Osteoblast (primary cell): Measurements from ENCODE around the gene NR0B2. TPM values are rescaled to one million over a fixed set of nuclear protein-coding genes. Genes with fewer than 3 reads are reported as not detected.

Experiments used
- DNase-seq: peaks from one replicate; pipeline ENCODE4 v3.0.0; 2011; ENCODE audit warnings: low spot score, mixed read lengths; ENCODE audit not compliant: insufficient read length; ENCODE audit errors: missing footprints
- H2AFZ ChIP-seq: 2 replicates; pipeline ENCODE4 v1.6.0; 2011; ENCODE audit warnings: mild to moderate bottlenecking, low read length
- H3K27ac ChIP-seq: 2 replicates; pipeline ENCODE4 v1.5.1; 2011; ENCODE audit warnings: mild to moderate bottlenecking, low read depth, low read length, moderate library complexity
- H3K27me3 ChIP-seq: 2 replicates; pipeline ENCODE4 v1.6.0; 2012; ENCODE audit warnings: mild to moderate bottlenecking, control low read depth, inconsistent platforms, low read length, moderate library complexity; ENCODE audit not compliant: insufficient read depth
- H3K36me3 ChIP-seq: 2 replicates; pipeline ENCODE4 v1.5.1; 2011; ENCODE audit warnings: mild to moderate bottlenecking, low read length, control low read depth, moderate library complexity; ENCODE audit not compliant: insufficient read depth
- H3K4me1 ChIP-seq: 2 replicates; pipeline ENCODE4 v1.5.1; 2011; ENCODE audit warnings: mild to moderate bottlenecking, low read length, control low read depth, moderate library complexity; ENCODE audit not compliant: insufficient read depth
- H3K4me2 ChIP-seq: 2 replicates; pipeline ENCODE4 v1.6.0; 2011; ENCODE audit warnings: mild to moderate bottlenecking, low read length; ENCODE audit not compliant: insufficient read depth
- H3K4me3 ChIP-seq: fragments of 200-600 bp; sonication (generic); 3 replicates; pipeline ENCODE4 v1.5.1; 2012; ENCODE audit warnings: mild to moderate bottlenecking, low read length, inconsistent platforms; ENCODE audit not compliant: insufficient read depth
- H3K79me2 ChIP-seq: 2 replicates; pipeline ENCODE4 v1.6.0; 2012; ENCODE audit warnings: mild to moderate bottlenecking, low read length, control low read depth, inconsistent platforms; ENCODE audit not compliant: insufficient read depth
- H3K9me3 ChIP-seq: 2 replicates; pipeline ENCODE4 v1.5.1; 2011; ENCODE audit warnings: low read depth, low read length, control low read depth
- H4K20me1 ChIP-seq: 2 replicates; pipeline ENCODE4 v1.6.0; 2012; ENCODE audit warnings: mild to moderate bottlenecking, low read length, control low read depth; ENCODE audit not compliant: insufficient read depth
- total RNA-seq: library from RNA; depleted of rRNA; stranded (reverse); fragments of >200 nt; gene quantifications from 2 replicates; pipeline ENCODE4 v1.2.3, GENCODE V29; 2012
- TF ChIP-seq, protein P1 (sequence below): IDR thresholded peaks from 2 replicates; pipeline ENCODE4 v1.5.1; 2011; ENCODE audit warnings: mild to moderate bottlenecking, low read depth, low read length, moderate library complexity; ENCODE audit errors: extremely low read depth

Gene NR0B2
- total RNA-seq, 1 donor: not detected

DNA sequence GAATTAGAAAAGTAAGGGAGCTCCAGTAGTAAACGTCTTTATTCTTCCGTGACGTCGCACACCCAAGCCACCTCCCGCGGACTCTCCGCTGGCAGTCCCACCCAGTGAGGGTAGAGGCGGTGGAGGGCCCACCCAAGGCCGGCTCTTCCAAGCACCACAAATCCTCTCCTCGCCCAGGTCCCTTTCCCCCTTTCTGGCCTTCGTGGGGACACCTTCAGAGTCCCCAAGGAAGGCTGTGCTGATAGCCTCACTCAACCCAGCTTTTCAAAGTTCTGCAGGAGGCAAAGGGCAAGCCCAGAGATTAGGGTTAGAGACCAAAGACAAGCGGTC is 23.3 kb downstream of the NR0B2 start:
- Histone ChIP-seq H3K4me2 (peak overlapping the region; percentile 91), H3K36me3 (peaks cover 52% of the 10 kb centered on the region), H3K79me2 (peaks cover 40% of the 10 kb centered on the region), H3K4me3 (peak overlapping the region; percentile 93), H2AFZ (peak overlapping the region; percentile 69), H4K20me1 (peaks cover 20% of the 10 kb centered on the region), H3K27me3 (no peaks in the 10 kb centered on the region), H3K4me1 (peaks cover 10% of the 10 kb centered on the region), H3K9me3 (no peaks in the 10 kb centered on the region), H3K27ac (peak overlapping the region; percentile 88)
- TF ChIP-seq, protein P1, sequence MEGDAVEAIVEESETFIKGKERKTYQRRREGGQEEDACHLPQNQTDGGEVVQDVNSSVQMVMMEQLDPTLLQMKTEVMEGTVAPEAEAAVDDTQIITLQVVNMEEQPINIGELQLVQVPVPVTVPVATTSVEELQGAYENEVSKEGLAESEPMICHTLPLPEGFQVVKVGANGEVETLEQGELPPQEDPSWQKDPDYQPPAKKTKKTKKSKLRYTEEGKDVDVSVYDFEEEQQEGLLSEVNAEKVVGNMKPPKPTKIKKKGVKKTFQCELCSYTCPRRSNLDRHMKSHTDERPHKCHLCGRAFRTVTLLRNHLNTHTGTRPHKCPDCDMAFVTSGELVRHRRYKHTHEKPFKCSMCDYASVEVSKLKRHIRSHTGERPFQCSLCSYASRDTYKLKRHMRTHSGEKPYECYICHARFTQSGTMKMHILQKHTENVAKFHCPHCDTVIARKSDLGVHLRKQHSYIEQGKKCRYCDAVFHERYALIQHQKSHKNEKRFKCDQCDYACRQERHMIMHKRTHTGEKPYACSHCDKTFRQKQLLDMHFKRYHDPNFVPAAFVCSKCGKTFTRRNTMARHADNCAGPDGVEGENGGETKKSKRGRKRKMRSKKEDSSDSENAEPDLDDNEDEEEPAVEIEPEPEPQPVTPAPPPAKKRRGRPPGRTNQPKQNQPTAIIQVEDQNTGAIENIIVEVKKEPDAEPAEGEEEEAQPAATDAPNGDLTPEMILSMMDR: no peak
- no peak for DNase-seq

- peak within 1 kb of the TSS; percentile 93 for H3K4me3 ChIP-seq
- H3K9me3 ChIP-seq: no peaks in the 10 kb centered on the region
- no peaks in the 10 kb centered on the region for H3K27me3 ChIP-seq
- H3K27ac ChIP-seq: peak within 1 kb of the TSS; percentile 88
- peak within 1 kb of the TSS; percentile 69 for H2AFZ ChIP-seq
- H4K20me1 ChIP-seq: peaks cover 23% of the 10 kb centered on the region
- peaks cover 10% of the 10 kb centered on the region for H3K4me1 ChIP-seq
- DNase-seq: peak; percentile 95
- H3K4me2 ChIP-seq: peak within 1 kb of the TSS; percentile 91
- peaks cover 36% of the 10 kb centered on the region for H3K79me2 ChIP-seq
- TF ChIP-seq, protein P1: no peak
- peaks cover 55% of the 10 kb centered on the region for H3K36me3 ChIP-seq
Measured at GRCh38 chr1:26889551-26890466, 24.0 kb downstream of the NR0B2 start, which contains the start of gene GPN2. GPN2 (minus strand) TSS chr1:26890283; CDS start chr1:26890096, 187 bp downstream.

DNA sequence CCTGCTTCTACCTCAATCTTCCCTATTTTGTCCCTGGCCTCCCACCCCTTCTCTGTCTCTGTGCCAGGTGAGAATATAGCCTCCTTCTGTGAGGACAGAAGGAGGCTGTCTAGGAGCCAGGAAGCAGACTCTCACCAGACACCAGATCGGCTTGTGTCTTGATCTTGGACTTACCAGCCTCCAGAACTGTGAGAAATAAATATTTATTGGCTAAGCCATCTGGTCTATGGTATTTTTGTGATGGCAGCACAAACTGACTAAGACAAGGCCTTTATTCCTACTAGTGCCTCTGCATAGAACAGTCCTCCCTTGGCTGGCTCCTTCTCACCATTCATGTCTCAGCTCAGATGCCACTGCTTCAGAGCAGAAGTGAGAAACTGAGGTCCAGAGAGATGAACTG is 25.5 kb downstream of the NR0B2 start:
- Histone ChIP-seq H3K9me3 (no peaks in the 10 kb centered on the region), H3K36me3 (peaks cover 59% of the 10 kb centered on the region)

GRCh38 chr1:26887125-26887524 is 26.6 kb downstream of the NR0B2 start:
- Histone ChIP-seq H3K79me2 (peaks cover 41% of the 10 kb centered on the region), H3K9me3 (no peaks in the 10 kb centered on the region), H3K4me3 (no peak overlapping the region), H3K27ac (no peak overlapping the region), H2AFZ (no peak overlapping the region), H4K20me1 (peaks cover 23% of the 10 kb centered on the region), H3K4me2 (no peak overlapping the region), H3K36me3 (peaks cover 59% of the 10 kb centered on the region), H3K4me1 (peaks cover 10% of the 10 kb centered on the region), H3K27me3 (no peaks in the 10 kb centered on the region)
- peak; percentile 90 for DNase-seq
- TF ChIP-seq, protein P1: peak; percentile 61

More for the DNA sequence above, 25.5 kb downstream of the NR0B2 start:
- no peak overlapping the region for H3K4me2 ChIP-seq
- no peak for DNase-seq
- H3K4me3 ChIP-seq: no peak overlapping the region
- peaks cover 10% of the 10 kb centered on the region for H3K4me1 ChIP-seq
- no peaks in the 10 kb centered on the region for H3K27me3 ChIP-seq
- H3K79me2 ChIP-seq: peaks cover 32% of the 10 kb centered on the region
- H2AFZ ChIP-seq: no peak overlapping the region
- TF ChIP-seq, protein P1: no peak
- H3K27ac ChIP-seq: no peak overlapping the region
- peaks cover 23% of the 10 kb centered on the region for H4K20me1 ChIP-seq
